ENCODE results near the gene B4GALT5. TPM values are rescaled to one million over a fixed set of nuclear protein-coding genes. Genes with fewer than 3 reads are reported as not detected.

The B4GALT5 gene
- total and polyA plus RNA-seq, 12 donors: 14.2 to 137 (median 69.1) TPM

GRCh38 chr20:49597825-49598395, 115.8 kb downstream of the B4GALT5 start:
- Histone ChIP-seq H3K4me1 (replicated peaks in 1 of 2) (no peaks in the 10 kb centered on the region), H3K27me3 (no peaks in the 10 kb centered on the region), H3K9me3 (replicated peaks in 1 of 3) (no peaks in the 10 kb centered on the region), H3K4me3 (no peak overlapping the region), H3K36me3 (replicated peaks in 1 of 2) (no peaks in the 10 kb centered on the region), H3K27ac (no peak overlapping the region)
- intact Hi-C loops (cut with DNase I): no loop called here
- WGBS, 4 donors: 91 to 97% (median 96%) methylated on average over 4 of the region's 4 CpGs
- TF ChIP-seq POLR2A (IDR thresholded peaks at IDR 0.05) (no peak), CTCF (IDR thresholded peaks at IDR 0.05) (no peak)
- no peak for DNase-seq

GRCh38 chr20:49595811-49596561, 117.7 kb downstream of the B4GALT5 start:
- intact Hi-C loops (cut with DNase I): no loop called here
- Histone ChIP-seq H3K4me1 (replicated peaks in 1 of 2) (peaks cover 0 to 2% of the 10 kb centered on the region in 2 donors), H3K36me3 (replicated peaks in 1 of 2) (no peaks in the 10 kb centered on the region), H3K27me3 (no peaks in the 10 kb centered on the region), H3K27ac (no peak overlapping the region), H3K4me3 (no peak overlapping the region), H3K9me3 (replicated peaks in 1 of 3) (no peaks in the 10 kb centered on the region)
- TF ChIP-seq CTCF (IDR thresholded peaks at IDR 0.05) (no peak), POLR2A (IDR thresholded peaks at IDR 0.05) (no peak)
- WGBS, 4 donors: 61 to 78% (median 74%) methylated on average over 8 to 15 of the region's 15 CpGs
- DNase-seq: no peak

- 74 to 85% (median 77%) methylated on average over 10 of the region's 10 CpGs for WGBS, 4 donors
- peak overlapping the region in 1 of 5 donors; percentile 20 for H3K27ac ChIP-seq
Measured at GRCh38 chr20:49595346-49595745, 118.3 kb downstream of the B4GALT5 start.

DNA sequence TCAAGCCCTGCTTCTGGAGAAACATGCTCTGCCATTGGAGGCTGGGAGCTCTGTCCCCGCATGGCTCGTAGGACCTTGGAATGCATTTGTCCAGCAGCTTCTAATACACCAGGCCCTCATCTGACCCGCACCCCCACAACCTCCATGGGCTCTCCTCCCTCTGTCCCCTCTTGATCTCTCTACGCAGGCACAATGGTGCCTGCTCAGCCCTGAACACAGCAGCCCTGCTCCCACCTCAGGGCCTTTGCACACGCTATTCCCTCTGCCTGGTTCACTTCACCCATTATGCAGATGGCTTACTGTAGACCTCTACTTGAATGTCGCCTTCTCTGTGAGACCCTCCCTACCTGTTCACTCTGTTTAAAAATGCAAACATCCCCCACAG, 118.8 kb downstream of the B4GALT5 start:
- WGBS, 4 donors: 76 to 94% (median 89%) methylated on average over 3 to 6 of the region's 6 CpGs
- DNase-seq: no peak
- intact Hi-C loops (cut with DNase I): no loop called here
- H3K4me1 ChIP-seq (replicated peaks in 1 of 2): peaks cover 4 to 7% of the 10 kb centered on the region in 2 donors
- no peaks in the 10 kb centered on the region for H3K9me3 ChIP-seq (replicated peaks in 1 of 3)
- peak overlapping the region in 1 of 5 donors; percentile 20 for H3K27ac ChIP-seq
- TF ChIP-seq CTCF (IDR thresholded peaks at IDR 0.05) (no peak), POLR2A (IDR thresholded peaks at IDR 0.05) (no peak)
- H3K36me3 ChIP-seq (replicated peaks in 1 of 2): no peaks in the 10 kb centered on the region
- no peak overlapping the region for H3K4me3 ChIP-seq
- no peaks in the 10 kb centered on the region for H3K27me3 ChIP-seq

More at GRCh38 chr20:49595346-49595745, 118.3 kb downstream of the B4GALT5 start:
- no peaks in the 10 kb centered on the region for H3K9me3 ChIP-seq (replicated peaks in 1 of 3)
- TF ChIP-seq POLR2A (IDR thresholded peaks at IDR 0.05) (no peak), CTCF (IDR thresholded peaks at IDR 0.05) (no peak)
- no peaks in the 10 kb centered on the region for H3K36me3 ChIP-seq (replicated peaks in 1 of 2)
- H3K27me3 ChIP-seq: no peaks in the 10 kb centered on the region
- intact Hi-C loops (cut with DNase I): no loop called here
- DNase-seq: no peak
- H3K4me3 ChIP-seq: no peak overlapping the region
- H3K4me1 ChIP-seq (replicated peaks in 1 of 2): peaks cover 4 to 5% of the 10 kb centered on the region in 2 donors
